HG02943 (cell line): ENCODE results near the gene CDK12.

Experiments used
- ATAC-seq: cut with Tn5 transposase; IDR thresholded peaks from one replicate; pipeline ENCODE4 v1.9.1; 2021; ENCODE audit warnings: mild to moderate bottlenecking, low read depth, moderate library complexity; ENCODE audit not compliant: unreplicated experiment

The CDK12 gene

DNA sequence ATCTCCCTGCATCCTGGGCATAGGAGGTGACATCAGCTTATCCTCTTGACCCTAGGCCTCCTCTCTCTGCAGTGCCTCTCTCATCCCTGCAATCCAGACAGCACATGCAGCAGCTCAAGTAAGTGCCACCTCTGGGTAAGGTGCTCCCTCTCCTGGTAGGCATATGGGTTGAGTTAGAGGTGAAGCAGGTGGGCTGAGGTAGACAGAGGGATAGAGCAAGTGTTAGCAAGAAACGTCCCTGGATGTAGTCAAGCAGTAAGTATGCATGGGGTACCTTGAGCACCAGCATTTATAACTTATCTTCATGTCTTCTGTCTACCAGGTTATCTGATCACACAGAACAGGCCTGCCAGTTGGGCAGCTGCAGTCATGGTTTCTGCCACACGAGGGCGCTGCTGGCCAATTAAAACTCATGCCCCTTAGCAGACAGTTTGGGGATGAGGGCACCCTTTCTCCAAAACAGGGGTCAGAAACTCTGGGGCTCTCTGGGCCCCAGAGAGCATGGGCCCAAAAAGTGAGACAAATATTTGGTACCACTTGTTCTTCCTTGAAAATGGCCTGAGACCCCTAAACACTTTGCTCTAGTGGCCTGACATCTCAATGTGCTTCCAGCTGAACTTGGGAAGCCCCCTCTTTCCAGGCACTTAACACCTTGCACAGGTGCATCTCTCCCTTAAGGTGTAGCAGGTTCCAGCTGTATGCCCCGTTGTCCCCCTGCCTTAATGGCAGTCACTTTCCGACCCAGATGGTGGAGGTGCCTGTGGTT, 86.6 kb downstream of the CDK12 start:
- ATAC-seq: no peak

DNA sequence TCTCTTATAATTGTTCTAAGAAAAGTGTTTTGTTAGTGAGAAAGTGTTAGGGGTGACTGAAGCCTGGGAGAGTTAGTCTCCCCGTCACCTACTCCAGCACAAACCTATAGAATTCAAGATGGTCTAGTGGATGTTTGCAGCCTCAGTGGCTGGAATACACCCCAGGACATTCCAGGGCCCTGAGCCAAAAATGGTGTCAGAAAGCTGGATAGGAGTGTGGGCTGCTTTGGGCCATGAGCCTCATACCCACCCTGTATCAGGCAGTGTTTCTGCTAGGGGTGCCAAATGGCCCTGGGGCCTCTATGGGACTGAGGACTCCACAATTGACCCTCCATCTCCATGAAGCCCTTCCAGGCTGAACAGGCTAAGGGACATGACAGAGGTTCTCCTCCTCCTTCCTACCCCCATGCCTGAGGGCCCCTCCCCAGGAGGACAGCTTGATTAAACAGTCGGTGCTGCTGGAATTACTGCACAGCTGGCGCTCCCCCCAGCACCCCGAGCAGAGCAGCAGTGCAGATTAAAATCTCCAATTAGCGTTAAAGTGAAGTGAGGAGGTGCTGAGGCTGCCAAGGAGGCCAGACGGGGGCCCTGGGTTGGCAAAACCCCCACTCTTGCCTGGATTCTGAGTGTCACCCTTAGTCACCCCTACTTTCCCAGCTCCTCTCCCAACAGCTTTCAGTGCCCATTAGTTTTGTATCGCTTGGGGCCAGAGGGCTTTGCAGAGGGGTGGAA, 87.4 kb downstream of the CDK12 start:
- no peak for ATAC-seq

DNA sequence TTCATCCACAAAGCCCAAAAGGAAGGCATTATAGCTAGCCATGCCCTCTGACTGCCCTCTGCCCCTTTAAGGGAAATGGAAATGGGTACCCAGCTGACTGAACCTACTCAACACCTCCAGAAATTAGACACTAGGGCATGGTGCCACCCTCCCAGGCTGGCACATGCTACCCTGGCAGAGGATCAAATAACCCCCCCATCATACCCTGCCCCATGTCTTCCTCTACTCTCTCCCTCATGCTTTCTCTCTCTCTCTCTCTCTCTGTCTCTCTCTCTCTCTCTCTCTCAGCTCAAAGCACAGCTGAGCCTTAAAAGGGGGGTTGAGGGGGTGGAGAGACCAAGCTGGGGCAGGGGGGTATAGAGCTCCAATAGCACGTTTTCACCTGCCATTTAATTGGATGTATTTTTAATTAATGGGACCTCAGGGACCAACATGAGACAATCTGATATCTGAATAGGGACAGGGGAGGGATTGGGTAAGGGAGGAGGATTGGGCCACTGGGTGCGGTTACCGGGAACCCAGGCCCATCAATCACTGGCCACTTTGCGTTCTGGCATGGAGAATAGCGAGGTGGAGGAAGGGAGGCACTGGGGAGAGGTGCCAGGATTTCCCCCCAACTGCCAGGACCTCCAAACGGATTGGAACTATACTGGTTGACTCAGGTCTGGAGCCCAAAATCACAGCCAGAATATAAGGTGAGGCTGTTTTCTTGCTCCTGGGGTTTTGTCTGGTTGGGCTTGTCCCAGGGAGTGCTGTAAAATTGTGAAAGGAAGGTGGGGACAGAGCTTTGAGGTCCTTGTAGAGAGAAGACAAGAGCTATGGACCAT, 88.7 kb downstream of the CDK12 start:
- ATAC-seq: no peak

DNA sequence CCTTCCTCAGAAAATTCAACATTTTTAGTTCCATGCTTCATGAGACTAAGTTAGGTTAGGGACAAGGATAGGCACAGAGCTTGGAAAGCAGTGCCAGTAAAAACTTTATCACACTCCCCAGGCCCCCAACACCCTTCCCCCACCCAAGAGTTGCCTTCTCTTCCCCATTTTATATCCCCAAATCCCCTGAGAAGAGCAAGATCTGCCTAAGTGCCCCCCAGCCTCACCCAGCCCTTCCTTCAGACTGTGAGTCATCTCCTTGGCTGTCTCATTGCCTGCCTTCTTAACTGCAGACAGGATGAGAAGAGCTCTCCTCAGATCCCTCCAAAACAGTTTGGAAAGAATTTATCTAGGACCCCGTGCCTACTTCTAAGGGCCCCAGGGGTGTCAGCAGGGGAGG, 90.6 kb downstream of the CDK12 start:
- ATAC-seq: no peak

DNA sequence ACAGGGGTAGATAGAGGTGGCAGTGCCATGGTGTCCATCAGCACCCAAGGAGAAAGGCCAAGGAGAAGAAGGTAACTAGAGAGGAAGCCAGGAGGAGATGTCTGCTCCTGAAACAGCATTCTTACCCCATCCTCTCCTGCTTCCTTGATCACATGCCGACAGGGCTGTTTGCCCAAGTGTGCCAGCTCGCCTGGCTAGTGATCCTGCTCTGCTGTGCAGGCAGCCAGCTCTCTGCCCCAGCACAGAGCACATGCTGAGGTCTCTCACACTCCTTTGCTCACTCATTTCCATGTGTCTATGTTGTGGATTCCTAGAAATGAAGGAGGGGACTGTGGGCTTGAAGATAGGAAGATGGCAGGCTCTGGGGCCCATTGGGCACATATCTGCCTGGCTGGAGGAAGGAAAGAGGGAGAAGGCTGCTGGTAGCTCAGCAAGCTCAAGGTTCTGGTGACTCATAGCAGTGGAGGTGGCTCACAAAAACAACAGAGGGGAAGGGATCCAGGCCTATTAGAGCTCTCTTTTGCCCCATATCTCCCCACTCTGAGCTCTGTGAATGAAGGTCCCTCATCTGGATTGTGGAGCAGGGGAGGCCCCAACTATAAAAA, 92.2 kb downstream of the CDK12 start:
- no peak for ATAC-seq

DNA sequence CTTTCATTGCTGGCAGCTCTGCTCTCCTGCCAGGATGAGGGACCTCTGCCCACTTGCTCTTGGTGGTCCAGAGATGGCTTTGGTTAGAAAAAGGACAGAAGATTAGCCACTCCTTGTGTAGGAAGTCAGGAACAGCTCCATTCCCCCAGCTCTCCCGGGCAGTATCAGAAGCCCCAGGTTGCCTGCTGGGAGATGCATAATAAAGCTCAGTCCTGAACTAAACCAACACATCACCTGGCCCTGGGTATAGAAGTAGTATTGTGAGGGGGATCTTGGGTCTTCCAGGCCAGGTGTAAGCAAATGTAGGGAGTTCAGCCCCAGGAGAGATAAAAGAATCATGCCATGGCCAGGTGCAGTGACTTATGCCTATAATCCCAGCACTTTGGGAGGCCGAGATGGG, 94.1 kb downstream of the CDK12 start:
- ATAC-seq: no peak

DNA sequence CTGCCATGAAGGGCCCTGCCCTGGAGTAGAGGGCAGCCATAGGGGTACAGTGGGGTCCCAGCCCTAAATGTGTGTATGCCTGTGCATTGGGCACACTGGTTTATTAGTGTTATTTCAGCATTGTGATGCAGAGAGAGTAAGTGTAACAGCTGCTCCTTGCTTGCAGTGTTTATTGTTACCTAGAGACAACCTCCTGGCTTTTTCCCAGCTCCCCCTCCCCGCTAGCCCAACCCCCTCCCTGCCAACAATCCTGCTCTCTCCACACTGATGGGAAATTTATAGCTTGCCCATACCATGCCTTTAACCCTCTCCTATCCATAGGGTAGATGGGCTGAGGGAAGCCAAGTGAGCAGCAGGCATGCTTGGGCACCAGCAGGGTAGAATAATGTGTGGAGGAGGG, 95.1 kb downstream of the CDK12 start:
- ATAC-seq: no peak

DNA sequence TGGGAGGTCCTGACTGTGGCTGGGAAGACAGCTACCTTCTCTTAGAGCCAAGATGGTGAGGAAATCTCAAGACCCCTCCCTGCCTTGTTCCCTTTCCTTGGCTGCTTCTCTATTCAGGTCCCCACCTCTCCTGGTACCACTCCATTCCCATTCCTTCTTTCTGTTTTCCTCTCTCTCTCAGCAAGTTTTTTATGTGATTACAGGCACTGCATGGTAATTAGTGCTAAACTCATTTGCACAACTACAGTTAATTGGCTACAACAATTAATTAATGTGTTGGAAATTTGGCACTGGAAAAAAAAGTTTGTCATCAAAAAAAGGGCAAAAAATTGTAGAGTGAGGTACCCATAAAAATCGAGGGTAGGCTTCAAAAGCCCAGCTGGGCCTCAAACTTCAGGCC, 101.1 kb downstream of the CDK12 start:
- ATAC-seq: no peak

DNA sequence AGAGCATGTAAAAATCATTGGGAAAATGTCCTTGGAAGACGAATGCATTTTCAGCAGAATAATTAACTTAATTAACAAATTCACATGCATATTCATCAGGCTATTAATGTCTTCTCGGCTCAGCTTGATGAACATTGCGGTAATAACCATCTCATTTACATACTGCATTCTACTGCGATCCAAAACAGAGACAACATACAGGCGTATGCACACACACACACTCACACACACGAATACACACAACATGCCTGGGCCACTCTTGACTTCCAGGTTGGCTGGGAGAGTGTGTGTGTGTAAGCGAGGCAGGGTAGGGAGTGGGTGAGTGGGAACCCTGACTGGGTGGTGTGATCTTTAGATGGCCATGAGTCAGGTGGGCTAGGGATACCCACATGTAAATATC, 101.7 kb downstream of the CDK12 start:
- ATAC-seq: no peak

DNA sequence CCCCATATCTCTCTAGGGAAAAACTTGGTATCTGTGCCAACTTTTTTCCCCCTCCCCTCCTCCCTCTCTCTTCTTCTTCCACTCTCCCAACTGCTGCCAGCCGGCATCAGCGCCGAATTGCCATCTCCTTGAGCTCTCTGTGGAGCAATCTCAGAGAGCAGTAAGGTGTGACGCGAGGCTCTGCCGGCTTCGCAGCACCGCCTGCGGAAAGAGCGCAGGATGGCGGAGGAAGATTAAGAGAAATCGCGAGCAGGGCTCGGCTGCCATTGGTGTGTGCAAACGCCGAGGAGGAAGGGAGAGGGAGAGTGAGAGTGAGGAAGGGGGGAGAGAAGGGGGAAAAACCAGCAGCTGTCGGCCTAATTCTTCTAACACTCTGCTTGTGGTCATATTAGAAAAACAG, 102.2 kb downstream of the CDK12 start:
- no peak for ATAC-seq

DNA sequence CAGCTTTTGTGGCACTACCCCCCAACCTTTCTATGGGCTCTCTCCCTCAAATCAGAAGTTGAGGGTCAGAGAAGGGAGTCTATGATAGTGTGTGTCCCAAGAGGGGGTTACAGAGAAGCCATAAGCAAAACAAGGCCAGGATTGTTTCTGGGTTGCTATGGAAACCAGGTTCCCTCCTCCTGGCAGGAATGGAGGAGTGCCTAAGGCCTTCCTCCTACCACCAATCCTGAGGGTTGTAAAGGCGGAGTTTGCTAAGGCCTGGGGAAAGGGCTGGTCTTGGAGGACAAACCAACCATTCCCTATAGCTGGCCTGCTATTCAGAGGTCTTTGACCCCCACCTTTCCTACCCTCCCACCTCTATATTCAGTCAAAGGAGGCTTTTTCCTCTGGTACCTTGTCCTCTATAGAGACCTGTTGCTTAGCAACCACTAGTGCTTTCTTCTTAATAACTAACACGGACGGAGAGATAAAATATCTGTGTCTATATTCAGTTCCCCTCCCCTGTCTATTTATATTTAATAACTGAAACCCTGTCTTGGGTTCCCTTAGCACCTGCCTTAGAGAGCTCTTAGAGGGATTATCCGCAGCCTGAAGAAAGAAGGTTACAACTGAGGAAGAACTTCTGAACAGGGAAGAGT, 103.0 kb downstream of the CDK12 start:
- ATAC-seq: no peak

DNA sequence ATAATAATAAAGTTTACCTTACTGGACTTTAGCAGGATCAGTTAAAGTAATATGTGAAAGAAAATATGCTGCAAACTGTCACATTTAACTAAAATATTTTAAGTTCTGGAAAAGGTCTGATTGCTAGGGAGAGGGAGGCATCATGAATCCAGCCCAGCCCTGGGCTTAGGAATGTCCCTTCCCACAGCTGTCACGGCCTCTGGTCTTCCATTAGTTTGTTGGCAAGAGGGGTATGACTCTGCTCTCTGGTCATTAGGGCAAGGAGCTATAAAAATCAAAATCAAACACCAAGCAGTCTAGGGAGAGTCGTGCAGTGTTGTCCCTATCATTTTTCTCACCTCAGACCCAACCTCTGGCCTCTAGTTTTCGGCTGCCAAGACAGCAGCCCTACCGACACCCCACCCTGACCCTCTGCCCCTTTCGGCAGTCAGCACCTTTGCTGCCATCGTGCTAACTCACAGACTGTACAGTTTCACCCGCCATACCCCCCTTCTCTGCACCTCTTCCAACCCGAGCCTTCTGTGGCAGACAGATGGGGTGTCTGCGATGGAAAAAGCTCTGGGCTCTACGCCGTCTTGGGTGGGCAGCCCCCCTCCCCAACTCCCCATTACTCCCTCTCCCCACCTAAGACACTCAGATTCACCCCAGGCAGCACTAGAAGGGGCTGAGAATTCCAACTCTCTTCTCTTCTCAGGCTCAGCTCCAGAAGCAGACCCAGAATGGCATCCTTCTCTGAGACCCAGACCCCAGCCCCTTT, 105.0 kb downstream of the CDK12 start:
- ATAC-seq: no peak

DNA sequence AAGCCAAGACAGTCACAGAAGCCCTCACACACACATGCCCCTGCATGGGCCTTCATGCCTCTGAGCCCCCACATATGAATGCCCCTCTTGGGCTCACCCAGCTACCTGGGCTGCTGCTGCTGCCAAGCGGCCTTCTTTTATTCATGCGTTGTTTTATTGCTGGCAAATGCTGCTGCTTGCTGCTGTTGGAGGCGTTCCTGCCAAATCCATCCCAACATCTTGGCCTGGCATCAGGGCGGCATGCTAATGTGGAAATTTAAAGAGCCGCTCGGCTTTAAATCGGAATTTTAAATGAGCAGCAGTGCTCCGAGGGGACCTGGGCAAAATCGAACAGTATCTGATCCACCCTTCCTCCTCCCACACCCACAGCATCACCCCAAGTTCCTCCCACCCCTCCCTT, 107.4 kb downstream of the CDK12 start:
- ATAC-seq: no peak

DNA sequence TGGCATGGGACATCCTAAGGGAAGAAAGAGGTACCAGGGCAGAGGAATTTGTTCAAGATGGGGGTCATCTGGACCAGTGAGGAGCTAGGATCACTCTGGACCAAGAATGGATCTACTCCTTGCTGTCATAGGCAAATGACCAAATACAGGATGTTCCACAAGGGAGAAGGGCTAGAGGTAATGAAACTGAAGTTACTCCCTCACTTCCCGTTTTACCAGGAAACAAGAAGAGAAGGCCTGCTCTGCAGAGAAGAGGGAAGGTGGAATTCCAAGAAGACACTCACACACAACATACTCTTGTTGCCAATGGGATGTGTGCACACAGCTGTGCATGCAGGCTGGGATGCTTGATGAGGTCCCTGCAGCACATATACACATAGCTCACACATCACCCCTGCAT, 107.8 kb downstream of the CDK12 start:
- ATAC-seq: no peak

DNA sequence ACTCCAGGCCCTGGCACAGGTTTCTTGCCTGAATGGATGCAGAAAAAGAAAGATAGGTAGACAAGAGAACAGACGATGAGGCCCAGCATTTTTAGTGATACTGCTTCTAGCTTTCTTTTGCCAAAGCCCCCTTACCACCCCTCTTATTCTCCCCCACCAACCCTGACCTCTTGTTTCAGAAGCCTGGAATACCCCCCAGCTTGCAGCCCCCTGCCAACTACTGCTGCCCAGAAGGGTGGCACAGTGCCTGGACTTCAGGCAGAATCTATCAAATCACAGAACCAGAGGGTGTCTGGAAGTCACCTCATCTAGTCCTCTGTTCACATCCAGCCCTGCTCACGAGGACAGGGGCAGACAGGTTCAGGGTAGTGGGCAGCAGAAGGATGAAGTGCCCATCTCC, 110.8 kb downstream of the CDK12 start:
- no peak for ATAC-seq

DNA sequence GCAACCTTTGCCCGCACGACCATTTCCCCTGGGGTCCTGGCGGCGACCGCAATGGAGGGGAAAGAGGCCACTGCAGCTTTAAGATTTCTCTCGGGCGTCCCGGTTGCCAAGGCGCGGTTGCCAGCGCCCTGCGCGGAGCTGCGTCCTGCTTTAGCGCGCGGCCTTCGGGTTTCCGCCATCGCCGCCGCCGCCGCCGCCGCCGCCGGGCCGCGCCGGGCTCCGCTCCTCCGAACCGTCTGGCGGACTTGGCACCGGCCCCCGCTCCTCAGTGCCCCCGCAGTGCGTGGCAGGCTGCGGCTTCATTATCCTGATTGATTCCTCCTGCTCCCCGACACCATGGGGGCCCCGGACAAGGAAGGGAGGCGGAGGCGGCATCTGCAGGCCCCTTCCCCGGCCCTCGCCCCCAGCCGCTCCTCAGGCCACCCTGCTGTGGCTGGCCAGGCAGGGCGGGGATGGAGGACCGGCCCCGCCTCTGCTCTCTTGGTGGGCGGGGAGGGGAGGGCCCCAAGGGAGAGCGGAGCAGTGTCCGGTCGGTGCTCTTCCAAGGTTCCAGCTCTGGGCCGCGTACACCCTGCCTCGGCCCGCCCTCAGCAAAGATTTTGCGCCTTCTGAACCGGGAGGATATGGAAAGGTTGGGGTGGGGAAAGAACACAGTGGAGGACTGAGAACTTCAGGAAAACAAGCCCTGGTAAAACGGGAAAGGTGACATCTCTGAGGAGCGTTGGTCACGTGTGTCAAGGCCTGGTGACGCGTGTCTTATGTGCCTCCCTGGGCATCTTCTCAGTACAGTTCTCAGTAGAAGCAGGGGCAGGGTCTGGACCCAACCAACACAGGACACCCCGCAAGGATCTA, 112.4 kb downstream of the CDK12 start:
- ATAC-seq: no peak

DNA sequence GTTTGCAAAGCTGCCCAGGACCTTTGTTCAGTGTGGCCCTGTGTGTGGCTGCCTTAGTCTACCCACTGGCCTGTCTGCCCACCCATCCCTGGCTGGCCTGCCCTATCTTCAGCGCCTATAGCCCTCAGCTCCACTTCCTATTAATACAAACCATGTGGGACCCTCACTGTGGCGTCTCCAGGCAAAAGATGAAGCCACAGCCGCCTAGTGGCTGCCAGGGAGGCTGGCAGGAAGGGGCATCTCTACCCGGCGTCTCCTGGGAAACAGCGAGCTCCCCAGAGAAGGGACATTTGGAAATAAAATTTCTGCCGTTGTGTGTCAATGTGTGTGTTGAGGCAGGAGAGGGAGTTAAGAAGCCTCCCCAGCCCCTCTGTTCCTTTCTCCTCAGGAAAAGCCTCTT, 114.9 kb downstream of the CDK12 start:
- no peak for ATAC-seq

DNA sequence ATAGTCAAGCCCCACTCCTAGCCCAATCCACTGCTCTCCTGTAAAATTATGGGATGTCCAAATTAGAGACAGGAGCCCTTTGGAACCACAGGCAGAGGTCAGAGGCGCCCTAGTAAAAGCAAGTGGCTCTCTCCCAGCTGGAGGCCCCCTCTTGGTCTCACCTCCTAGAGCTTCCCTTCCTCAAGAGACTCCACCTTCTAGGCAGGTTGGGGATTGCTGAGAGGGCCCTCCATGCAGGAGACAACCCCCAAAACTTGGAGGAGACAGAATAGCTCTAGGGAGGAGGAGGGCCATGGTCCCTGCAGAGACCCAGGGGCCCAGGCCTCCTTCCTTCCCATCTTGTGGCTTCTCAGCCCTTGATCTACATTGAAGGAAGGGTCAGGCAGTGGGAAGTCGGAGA, 117.0 kb downstream of the CDK12 start:
- no peak for ATAC-seq
